GM21515 (cell line): ENCODE data around the gene PPM1L.

ENCODE experiments used
- ATAC-seq: cut with Tn5 transposase; IDR thresholded peaks from one replicate; pipeline ENCODE4 v1.9.1; 2021; ENCODE audit not compliant: unreplicated experiment

The PPM1L gene

GRCh38 chr3:160763073-160763472 lies 7.0 kb downstream of the PPM1L start:
- no peak for ATAC-seq

DNA sequence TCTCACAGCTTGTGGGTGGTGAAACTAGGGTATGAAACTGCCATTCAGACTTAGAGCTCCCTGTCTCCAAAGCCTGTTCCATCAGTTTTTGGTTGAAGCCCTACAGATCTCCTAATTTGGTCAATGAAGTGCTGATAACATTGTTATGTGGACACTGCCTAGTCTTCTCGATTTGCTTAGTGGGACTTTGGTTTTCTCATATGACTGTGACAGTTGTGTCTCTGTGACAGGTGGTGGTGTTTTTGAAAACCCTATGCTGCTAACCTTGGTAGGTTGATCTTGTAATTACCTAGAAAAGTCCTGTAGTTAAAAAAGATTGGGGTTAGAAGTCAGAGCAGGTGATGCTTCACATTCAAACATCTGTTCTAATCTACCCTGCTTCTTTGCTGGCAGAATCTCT lies 9.2 kb downstream of the PPM1L start:
- ATAC-seq: no peak

DNA sequence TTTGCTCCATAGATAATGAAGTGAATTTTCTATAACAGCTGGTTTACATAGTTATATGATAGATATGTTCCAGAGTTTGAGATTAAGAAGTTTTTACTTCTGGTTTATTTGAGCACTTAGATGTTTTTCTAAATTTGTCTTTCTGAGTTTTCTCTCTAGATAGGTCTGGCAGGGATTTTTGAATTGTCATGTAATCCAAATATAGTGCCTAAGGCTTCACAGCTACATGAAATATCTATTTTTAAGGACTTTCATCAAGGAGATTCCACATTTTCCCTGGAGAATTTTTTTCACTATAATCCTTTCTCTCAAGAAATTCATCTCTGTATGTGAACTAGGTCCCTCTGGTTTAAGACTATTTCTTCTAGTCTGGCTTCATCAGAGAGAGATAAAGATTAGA lies 12.0 kb downstream of the PPM1L start:
- ATAC-seq: no peak

DNA sequence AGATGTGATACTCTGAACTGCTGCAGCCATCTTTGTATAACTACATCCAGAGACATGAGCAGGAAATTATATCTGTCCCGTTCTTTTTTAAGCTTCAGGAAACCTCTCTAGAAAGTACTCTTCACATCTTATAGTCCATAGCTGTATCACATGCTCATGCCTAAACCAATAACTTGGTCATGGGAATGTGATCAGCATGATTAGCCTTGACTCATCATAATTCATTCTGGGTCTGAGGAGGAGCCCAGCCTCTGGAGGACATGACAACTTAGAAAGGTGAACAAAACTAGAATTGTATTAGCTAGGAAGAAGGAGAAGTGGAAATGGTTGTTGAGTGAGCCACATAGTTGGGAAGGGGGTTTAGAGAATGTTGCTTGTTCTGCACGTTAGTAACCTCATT lies 12.9 kb downstream of the PPM1L start:
- no peak for ATAC-seq

DNA sequence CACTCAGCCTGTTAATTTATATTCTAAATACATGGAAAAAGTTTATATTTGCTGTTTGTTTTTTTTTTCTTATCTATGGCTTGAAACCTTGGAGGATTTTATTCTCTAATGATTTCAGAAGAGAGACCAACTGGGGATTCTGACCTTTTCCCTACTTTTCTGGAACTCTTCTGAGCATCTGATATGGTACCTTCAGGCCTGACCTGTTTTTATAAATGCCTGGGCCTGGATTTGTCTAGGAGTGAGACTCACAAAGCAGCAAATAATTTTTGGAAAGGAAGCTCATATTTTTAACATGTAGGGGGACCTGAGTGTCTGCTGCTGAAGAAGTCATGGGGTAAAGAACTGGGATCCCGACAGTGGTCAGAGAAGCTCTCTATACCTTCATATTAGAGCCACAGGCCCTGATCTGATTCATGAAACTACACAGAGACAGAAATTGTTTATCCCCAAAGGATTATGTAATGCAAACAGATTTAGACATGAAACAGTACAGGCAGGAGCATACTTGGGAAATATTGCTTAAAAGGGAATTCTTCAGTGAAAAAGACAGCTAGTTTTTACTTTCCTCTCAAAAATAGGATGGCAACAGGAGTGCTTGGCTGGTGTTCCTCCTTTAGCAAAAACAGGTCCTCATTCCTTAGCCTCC lies 15.9 kb downstream of the PPM1L start:
- no peak for ATAC-seq

GRCh38 chr3:160773722-160774121 lies 17.7 kb downstream of the PPM1L start:
- ATAC-seq: no peak

- no peak for ATAC-seq
These were observed 18.1 kb downstream of the PPM1L start for GRCh38 chr3:160774172-160774571.

- no peak for ATAC-seq
These were observed 22.4 kb downstream of the PPM1L start for GRCh38 chr3:160778480-160778879.

DNA sequence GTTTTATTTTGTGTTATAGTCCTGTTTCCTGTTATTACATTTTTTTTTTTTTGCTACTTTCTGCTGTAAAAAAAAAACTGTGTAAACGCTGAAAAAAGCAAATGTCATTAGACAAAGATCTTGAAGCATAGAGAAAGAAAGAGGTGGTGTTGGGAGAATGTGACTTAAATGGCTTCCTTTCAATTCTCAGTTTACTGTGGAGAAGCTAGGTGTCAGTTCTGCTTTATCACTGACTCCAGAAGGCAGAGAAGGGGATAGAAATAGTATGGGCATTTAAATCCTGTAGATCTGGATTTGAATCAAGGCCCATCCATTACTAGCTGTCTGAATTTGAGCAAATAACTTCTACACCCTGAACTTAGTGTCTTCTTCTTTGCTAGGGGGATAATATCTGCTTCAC lies 23.0 kb downstream of the PPM1L start:
- ATAC-seq: no peak

DNA sequence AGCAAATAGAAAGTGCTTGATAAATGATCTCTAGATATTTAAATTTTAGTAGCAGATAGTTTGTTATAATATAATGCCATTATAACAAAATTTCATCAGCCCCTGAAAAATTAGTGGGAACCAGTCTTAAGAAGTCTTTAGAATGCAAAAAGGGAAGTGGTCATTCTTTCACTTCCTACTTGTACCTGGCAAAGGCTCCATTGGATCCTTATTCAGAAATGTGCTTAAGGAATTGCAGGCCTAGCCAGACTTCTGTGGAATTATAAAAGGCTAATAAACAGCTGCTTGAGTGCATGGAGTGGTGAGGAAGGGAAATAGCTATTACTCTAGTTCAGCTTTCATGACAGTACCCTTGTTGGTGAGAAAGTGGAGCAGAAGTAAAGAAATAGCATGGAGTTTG lies 24.2 kb downstream of the PPM1L start:
- ATAC-seq: no peak

GRCh38 chr3:160781402-160781801 lies 25.4 kb downstream of the PPM1L start:
- ATAC-seq: no peak

DNA sequence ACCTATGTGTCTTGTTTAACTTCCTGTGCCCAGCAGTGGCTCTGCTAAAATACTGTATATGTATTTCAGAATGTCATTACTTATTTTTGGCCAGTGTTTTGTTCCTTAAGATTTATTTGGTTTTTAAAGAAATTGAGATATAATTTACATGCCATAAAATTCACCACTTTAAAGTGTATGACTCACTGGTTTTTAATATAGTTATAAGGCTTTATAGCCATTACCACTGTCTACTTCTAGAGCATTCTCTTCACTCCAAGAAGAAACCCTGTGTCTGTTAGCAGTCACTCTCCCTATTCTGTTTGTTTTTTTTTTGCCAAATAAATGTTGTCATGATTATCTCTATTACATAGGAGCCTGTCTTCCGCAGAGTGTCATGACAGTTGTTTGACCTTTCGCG lies 25.8 kb downstream of the PPM1L start:
- ATAC-seq: no peak

DNA sequence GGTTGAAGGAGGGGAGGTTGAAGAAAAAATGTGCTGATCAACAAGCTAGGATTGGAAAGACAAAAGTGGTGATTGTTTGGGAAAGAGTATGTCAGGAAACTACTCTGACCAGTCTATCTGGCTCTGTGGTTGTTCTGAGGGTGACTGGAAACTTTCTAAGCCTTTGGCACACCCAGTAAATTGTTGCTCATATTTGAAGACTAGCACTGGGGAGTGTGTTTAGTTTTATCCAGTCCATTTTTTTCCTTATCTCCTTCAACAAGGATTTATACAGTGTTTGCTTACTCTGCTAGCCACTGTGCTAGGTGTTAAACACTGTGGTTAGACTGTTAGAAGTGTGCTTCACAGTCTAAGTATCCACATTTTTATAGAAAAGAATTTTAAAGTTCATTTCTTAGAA lies 28.8 kb downstream of the PPM1L start:
- no peak for ATAC-seq

- no peak for ATAC-seq
These were observed 34.7 kb downstream of the PPM1L start for GRCh38 chr3:160790726-160791125.

DNA sequence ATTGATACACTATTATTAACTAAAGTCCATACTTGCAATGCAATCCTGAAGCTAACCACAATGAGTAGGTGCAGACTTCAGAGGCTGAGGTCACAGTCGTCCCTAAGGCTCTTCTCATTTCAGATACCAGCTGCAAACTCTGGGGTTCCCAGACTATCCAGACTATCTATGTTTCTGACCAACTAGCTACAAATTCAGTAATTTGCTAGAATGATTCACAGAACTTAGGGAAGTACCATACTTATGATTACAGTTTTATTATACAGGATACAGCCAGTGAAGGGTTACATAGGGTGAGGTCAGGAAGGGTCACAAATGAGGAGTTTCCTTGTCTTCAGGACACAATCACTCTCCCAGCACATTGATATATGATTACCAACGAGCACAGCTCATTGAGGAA lies 36.5 kb downstream of the PPM1L start:
- no peak for ATAC-seq

DNA sequence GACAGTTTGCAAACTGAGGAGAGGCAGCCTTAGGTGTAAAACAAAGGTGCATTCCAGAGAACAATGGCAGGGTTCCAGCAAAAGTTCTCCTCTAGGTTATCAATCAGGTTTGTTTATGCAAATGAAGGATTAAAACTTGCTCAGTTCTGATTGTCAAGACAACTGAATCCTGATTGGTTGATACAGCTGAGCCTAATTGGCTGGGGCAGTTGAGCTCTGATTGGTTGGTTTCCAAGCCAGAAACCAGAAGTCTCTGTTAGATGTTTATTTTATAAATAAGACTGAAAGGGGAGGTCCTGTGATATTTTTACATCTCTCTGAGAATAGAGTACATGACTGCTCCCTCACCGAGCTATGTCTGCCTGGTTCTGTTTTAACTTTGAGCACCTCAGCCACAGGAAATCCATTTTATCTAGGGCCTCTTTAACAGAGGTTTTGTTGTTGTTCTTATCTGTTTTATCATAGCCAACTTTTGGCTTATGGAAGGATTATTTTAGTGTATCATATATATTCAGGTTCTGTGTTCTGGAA lies 37.8 kb downstream of the PPM1L start:
- ATAC-seq: no peak

- no peak for ATAC-seq
These were observed 40.2 kb downstream of the PPM1L start for GRCh38 chr3:160796089-160796812.

- ATAC-seq: no peak
These were observed 40.8 kb downstream of the PPM1L start for GRCh38 chr3:160796813-160797164.

GRCh38 chr3:160797356-160797755 lies 41.3 kb downstream of the PPM1L start:
- no peak for ATAC-seq

DNA sequence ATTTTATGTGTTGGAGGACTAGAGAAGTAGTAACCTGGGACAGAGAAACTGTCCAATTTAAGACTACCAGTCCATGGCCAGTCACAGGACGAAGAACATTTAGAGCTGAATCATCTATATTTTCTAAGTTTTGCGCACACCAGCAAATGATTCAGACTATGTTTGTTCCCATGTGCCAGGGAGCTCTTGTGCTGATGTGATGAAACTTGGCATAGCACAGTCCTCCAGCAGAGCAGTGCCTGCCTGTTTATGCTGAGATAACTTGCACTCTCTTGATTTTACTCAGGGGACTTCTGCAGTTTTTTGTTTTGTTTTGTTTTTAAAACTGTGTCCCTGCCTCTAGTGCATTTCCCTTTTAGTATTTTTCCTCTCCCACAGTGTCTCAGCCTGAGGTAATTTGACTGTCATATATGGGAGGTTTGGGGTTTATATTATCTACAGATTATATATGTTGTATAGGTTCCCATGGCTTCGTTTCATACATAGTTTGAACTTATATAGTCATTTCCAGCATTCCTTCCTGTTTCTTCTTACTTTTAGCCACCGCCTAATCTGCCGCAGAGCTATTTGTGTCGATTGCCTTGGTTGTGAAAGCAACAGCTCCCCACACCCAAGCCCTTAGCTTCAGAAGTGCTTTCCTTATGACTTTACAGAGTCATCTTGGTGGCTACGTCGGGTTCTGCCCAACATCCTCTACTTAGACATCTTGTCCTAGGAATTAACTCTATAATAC lies 45.5 kb downstream of the PPM1L start:
- ATAC-seq: peak; percentile 81

DNA sequence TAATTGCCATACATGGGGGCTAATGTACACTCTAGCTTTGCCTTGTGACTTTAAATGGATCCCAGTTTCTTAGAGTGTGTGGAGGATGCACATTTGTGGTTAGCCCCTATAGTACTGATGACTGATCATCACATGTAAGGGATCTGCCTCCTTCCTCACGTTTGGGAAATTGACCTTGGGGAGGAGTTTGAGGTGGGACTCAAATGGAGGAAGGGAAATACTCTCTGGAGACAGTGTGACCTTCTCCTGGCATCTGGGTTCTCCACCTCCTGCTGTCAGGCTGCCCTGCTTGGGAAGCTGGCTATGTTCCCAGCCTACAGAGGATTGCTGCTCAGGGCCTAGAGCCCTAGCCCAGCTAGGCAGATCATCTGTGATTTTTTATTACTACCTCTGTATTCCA lies 48.7 kb downstream of the PPM1L start:
- no peak for ATAC-seq

GRCh38 chr3:160806094-160806493 lies 50.1 kb downstream of the PPM1L start:
- ATAC-seq: no peak
